Endometrium (tissue), 2 donors: ENCODE results near the gene CPZ.
"Not testable (repeated sequence)": the region's sequence is repeated elsewhere in the genome, so short reads cannot be mapped to it uniquely, and the experiment has no call there.

Source experiments
- FAIRE-seq: peaks from 2 replicates; lab custom pipeline; 2012; peaks lifted over from hg19 to GRCh38; lab: Jason Lieb, UNC
- donor health status: control.
- donor health status: control.

CPZ gene

DNA sequence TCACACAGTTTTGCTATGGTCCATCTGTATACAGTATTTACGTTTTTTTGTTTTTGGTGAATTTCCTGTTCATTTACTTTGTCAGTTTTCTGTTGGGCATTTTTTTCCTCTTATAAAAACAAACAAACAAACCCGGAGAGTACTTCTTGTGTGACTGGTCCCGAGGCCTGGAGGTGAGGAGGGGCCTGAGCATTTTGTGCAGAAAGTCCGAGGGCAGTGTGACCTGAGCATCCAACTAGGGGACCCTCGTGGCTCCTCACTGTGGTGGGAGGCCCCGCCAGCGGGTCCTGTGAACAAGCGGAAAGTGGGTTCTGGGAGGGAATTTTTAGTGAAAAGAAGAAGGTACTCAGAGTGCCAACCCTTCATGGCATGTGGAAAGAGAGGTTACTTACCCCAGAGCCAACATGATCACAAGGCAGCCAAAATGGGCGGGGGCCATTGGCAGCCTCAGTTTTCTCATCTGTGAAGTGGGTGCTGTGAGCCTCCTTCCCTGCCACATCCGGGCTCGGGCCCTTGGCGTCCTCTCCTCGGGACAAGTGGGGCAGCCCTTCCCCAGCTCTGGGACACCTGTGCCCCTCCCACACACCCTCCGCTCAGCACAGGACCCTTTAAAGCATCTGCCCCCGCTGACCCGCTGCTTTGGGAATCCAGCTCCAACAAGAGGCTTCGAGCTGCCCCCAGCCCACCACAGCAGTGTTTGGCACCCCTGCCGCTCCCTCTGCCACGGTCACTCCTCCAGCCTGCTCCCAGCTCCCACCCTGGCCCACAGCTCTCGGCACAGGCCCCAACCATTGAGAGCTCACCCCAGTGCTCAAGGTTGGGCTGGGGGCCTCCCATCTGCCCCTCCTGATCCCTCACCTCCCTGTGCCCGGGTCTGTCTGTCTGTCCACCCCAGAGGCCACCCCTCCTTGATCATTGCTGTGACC is 35.2 kb upstream of the CPZ start:
- FAIRE-seq = no peak

DNA sequence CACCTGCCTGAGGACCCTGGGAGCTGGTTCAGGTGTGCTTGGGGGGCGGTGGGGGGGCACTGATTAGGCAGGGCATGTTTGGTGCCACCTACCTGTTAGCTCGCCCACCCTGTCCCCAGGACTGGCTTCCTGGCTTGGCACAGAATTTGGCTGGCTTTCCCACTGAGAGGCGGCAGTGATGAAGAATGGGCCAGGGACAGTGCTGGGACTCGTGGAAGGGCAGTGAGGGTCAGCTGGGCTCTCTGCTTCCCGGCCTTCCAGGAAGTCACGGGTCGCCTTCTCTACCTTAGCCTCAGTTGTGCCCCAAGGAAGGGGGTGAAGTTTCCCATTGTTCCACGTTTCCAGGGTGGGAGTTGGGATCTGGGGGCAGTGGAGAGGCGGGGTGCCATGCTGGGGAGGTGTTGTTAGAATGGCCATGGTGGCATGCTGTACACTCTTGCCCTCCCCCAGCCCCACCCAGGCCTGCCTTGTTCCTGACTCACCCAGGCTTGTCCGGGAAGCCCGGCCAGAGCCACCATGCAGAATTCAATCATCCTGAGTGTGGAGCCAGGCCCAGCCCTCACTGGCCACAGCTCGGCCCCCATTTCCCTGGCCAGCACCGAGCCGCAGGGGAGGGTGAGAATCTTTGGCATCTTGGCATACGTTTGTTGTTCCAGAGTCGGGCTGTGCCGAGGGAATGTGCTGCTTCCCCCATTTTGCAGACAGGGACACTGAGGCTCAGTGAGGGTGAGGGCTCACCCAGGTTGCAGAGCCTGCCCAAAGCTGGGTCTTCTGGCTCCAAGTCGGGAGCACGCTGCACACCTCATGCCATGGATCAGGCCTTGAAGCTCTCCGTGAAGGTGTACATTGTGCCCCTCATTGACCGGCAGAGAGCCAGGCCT is 34.2 kb upstream of the CPZ start:
- no peak for FAIRE-seq

DNA sequence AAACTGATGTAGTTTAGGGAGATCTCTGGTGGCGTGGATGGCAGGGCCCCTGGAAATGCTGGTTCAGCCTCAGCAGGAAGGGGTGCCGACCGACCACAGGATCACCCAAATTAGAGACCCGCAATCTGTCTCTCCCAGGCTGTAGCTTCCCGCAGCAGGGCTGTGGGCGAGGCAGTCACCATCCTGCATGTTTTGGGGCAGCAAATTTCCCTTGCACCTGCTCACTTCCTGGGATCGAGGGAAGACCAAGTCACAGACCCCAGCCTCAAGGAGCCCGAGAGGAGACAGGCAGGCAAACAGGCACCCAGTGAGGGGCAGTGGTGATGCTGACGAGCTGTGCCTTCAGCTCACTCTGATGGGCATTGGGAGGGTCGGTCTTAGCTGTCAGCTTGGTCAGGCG is 33.6 kb upstream of the CPZ start:
- no peak for FAIRE-seq

DNA sequence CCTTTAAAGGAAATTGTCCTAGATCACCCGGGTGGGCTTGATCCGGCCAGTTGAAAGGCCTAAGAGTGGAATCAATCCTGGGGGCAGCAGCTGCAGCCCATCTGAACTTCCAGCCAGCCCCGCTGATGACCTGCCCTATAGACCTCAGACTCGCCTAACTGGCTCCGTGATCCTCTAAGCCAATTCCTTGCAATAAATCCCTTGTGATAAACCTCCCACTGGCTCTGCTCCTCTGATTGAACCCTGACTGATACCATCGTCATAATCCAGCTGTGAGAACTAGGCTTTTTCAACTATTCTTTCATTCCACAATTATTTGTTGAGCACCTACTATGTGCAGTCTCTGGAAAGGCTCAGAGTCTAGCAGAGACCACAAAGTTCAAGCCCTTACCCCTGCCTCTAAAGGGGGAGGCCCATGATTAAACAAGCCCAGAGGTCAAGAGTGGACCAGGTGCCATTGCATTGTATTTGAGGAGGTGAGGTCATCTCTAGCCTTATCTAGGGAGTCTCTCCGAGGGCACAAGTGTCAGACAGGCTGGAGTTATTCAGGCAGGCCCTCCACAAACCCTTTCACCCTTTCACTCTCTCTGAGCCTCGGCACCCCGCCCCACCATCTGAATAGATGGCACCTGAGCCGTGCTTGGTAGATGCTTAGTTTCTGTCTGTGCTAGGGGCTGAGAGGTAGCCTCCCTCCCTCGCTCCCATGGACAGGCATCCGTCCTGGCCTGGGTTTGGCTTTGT is 32.9 kb upstream of the CPZ start:
- FAIRE-seq = no peak

DNA sequence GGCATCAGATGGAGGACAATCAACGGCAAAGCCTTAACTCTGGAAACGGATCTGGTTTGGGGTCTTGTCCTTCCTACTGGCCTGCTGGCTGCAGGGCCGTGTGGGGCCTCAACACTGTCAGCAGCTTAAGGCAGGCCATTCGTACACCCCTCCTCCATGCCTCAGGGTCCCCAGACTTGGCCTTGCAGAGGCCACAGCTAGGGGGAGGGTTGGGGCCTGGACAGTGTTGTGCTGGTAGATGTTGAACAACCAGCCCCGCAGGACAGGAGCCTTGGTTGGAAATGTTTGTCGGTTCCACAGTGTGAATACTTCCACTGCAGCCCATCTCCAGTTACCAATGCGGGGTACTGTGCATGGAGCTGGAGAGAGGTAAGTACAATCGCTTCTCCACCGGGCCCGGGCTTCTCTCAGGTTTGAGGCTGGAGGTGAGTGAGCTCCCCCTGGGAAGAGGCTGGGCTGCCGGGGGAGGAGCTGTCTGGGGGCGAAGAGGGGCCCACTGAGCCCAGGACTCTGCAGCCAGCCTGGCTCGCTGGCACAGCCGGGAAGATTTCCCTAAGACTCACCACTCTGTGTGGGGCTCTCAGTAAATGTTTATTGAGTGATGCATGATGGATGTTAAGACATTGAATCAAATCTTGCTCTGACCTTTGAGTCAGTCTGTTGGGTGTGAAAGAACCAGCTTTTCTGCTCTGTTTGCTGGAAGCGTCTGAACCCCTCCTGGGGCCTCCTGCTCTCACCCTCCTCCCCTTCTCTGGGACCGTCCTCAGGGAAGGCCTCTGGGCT is 32.1 kb upstream of the CPZ start:
- no peak for FAIRE-seq

DNA sequence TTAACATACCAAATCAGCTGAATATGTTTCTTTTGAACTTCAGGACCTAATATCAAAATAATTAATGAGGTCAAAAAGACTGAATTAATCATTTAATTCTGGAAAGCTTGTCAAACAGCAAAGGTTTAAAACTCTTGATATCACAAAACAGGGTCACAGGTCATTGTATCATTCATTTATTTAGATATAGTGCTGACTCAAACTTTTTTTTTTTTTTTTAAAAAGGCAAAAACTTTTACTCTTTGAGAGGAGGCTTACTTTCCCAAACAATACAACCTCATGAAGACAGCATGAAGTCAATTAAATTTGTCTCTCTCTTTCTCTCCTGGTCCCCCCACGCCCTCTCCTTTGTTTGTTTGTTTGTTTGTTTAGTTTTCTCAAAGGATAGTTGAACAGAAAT is 28.0 kb upstream of the CPZ start:
- FAIRE-seq = no peak

DNA sequence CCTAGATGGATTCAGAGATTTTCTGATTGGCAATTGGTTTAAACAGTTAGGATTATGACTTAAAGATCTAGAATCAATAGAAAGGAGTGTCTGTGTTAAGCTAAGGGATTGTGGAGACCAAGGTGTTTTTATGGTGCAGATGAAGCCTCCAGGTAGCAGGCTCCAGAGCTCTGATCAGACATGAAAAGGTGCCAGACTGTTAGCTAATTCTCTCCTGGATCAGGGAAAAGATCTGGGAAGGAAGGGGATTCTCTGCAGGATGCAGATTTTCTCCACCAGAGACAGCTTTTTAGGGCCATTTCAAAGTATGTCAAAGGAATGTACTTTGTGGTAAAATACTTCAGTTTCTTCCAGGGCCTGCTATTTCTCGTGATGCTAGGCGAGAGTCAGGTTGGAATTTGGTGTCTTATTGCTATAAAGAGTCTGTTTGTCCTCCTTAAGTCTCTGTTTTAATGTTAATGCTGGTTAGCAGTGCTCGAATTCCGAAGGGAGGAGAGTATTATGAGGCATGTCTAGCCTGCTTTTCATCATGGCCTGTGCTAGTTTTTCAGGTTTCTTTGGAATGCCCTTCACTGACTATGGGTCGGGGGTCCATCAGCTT is 24.4 kb upstream of the CPZ start:
- no peak for FAIRE-seq

DNA sequence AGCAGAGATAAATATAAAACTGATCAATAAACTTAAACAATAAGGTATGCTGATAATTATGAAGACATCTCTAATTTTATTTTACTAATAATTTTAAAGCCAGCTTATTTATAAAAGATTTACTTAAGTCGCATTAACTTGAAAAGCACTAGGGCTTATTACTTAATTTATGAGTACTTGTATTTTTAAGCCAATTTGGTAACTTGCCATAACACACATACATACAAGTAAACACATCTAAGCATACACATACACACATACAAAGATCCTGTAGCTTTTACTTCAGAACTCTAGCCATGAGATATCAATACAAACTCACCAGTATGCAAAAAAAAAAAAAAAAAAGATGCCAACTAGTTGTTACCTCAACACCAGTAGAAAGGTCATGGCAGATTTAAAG is 22.4 kb upstream of the CPZ start:
- no peak for FAIRE-seq

DNA sequence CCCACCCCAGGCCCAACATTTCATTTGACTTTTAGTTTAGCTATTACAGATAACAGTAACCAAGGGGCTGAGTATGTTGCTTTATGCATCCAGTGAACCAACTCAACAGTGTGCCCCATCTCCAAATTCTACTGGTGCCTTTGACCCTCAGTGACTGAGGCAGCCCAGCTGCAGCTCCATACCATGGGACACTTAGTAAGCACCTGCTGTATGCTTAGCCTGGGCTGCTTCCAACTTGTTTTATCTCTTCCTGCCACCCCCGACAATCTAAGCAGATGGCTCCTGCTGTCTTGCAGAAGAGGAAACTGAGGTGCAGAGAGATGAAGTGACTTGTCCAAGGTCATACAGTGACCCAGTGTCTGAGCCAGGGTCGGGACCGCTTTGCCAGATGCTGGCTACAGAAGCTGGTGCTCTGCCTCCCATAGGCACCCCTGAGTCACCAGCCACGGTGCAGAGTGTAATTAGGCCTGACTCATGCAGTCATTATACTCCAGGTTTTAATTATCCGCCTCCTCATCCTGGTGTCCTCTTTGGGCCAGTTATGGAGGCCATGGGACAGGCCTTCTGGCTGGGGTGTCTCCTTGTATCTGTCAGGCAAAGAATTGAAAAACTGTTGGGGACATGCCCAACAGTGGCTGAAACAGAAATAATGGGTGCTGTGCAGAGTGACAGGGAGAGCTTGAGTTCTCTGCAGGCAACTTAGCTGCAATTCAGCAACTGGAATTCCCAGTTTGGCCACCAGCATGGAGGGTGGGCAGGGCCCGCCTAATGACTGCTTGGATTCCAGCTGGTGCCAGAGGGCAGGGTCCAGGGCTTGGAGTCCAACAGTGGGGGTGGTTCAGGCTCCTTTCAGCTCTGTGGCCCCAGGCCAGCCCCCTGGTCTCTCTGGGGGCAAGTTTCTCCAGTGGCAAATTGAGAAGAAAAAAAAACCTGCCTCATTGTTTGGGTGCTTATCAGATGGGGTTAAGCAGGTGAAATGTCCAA is 20.6 kb upstream of the CPZ start:
- no peak for FAIRE-seq

DNA sequence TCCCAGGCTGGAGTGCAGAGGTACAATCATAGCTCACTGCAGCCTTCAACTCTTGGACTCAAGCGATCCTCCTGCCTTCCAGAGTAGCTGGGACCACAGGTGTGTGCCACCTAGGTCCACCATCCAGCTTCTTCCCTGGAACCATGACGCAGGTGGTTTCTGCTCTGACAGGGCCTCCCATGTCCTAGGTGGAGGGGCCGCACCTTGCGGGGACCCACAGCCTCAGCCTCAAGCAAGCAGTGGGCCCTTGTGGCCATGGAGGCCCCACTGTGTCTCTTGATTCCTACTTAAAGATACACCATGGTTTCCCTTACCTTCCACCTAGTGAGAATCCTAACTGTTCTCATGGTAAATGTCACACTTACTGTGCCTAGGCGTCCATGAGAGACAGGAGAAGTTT is 19.3 kb upstream of the CPZ start:
- no peak for FAIRE-seq

DNA sequence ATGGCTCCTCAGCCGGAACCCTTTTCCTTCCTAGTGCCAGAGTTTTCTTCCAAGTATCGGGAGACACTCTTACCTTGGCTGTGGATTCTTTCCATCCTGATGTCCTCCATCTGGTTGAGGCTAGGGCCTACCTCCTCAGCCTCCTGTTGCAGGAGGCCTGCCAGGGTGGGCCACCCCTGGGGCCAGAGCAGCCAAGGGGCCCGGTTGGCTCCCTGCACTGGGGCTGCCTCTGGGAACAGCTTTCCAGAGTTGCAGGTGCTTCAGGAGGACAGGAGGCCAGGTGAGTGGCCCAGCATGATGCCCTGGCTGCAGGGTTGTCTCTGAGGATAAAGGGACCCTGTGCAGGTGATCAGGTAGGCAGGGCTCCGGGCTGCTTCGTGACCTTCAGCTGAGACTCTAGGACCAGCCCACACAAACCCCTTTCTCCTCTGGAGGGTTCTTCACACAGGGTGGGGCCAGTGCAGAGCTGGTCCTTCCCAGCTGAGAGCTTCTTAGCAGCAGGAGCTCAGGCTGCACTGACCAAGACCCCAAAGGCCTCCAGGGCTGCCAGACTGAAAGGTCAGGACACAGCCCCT is 17.7 kb upstream of the CPZ start:
- FAIRE-seq = no peak

DNA sequence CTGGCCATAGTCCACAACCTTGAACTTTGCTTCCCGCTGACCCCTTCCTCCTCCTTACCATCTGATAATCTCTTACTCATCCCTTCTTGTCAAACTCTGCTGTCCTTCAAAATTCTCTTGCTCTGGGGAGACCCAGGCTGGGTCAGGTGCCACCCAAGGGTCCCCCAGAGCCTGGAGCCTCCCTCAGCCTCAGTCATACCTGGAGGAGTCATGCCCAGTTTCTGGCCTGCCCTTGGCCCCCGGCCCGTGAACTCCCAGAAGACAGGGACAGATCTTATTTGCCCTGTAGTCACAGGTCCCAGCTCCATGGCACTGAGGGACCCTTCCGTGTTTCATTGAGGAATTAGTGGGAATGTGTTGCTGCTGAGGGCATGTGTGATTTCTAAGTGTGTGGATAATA is 17.1 kb upstream of the CPZ start:
- FAIRE-seq = no peak

DNA sequence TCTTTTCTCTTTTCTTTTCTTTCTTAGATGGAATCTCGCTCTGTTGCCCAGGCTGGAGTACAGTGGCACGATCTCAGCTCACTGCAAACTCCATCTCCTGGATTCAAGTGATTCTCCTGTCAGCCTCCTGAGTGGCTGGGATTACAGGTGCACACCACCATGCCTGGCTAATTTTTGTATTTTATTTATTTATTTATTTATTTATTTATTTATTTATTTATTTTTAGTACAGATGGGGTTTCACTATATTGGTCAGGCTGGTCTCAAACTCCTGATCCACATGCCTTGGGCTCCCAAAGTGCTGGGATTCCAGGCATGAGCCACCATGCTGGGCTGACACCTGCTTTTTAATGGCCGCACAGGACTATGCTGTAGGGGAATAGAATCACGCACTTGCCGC is 16.0 kb upstream of the CPZ start:
- FAIRE-seq = not testable (repeated sequence)

DNA sequence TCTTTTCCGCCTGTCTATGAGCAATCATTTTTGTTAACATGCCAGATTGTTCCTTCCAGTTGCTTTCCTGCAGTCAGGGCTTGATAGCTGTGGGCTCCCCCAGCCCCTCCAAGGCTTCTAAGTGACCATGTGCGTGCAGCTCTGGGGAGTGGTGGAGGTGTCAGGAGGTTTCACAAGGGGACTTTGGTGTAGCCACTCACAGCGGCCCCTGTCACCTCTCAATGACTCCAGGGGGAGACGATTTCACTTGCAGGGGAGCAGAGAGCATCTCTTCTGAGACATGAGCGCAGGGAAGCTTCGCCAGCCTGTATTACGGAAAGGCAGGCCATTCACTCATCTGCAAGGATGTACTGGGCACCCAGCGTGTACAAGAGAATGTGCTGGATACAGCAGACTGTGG is 15.5 kb upstream of the CPZ start:
- no peak for FAIRE-seq

DNA sequence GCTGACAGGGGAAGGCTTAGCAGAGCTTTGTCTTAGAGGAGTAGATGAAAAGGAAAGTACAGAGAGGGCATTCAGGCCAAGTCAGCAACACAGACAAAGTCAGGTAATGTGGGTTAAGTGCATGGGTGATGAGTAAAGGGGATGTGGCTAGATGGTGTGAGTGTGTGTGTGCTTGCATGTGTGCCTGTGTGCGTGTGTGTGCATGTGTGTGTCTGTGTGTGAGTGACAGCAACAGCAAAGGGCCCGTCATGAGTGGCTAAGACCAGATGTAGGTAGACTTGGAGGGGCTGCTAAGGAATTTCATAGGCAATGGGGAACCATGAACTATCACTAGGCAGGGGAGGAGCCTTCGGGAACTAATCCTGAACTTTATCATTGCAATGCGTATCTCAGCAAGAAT is 14.6 kb upstream of the CPZ start:
- no peak for FAIRE-seq

DNA sequence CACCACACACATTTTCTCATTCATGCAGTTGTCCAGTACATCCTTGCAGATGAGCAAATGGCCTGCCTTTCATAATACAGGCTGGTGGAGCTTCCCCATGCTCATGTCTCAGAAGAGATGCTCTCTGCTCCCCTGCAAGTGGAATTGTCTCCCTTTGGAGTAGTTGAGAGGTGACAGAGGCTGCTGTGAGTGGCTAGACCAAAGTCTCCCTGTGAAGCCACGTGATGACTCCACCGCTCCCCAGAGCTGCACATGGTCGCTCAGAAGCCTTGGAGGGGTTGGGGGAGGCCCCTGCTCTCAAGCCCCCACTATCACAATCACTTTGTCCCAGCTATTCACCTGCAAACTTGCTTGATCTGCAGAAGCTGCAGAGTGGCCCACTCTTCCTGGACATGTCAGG is 13.8 kb upstream of the CPZ start:
- no peak for FAIRE-seq

DNA sequence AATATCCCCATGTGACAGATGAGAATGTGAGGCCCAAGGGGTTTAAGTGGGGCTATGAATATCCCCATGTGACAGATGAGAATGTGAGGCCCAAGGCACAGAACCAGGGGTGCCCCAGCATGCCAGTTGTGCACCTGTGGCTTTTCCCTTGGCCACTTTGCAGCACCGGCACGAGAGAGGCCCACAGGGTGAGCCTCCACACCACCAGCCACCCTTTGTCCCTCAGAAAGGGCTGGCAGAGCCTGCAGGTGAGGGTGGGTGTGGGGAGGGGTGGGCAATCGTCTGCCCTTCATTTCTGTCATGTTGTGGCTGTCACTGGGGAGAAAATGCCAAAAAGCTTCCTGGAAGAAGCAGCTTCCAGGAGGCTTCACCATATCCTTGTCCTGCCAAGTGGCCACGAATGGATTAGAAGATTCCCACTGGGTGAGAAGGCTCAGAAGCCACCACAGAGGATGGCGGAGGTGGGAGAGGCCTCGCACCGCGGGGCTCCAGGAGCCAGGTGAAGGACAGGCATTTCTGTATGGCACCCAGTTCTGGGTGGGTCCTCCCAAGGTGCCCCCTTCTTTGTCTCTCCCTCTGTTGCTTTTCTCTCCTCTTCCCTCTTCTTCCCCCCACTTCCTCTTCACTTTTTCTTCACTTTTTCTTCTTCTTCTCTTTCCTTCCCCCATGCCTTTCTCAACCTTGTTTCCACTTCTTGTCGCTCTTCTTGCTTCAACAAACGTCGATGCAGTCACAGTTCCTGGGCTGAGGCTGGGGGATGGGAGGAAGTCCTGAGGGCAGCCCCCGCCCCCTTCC is 12.8 kb upstream of the CPZ start:
- FAIRE-seq = no peak

DNA sequence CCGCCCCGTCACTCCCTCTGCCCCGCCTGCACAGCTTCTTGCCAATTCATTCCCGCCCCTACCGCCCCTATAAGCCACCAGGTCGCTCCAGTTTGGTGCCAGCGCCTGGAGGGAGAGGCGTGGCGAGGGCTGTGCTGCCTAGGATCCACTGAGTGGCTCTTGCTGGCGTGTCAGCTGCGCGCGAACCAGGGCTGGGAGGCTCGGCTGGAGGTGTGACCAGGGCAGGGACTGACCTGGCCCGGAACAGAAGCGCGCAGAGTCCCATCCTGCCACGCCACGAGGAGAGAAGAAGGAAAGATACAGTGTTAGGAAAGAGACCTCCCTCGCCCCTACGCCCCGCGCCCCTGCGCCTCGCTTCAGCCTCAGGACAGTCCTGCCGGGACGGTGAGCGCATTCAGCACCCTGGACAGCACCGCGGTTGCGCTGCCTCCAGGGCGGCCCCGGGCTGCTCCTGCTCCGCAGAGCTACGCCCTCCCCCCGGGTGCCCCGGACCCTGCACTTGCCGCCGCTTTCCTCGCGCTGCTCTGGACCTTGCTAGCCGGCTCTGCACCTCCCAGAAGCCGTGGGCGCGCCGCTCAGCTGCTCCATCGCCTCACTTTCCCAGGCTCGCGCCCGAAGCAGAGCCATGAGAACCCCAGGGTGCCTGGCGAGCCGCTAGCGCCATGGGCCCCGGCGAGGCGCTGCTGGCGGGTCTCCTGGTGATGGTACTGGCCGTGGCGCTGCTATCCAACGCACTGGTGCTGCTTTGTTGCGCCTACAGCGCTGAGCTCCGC is 12.1 kb upstream of the CPZ start, which contains the start of gene GPR78:
GPR78 (plus strand) TSS at position 72 of the 773 bp plus-strand sequence; CDS start at position 663, 591 bp downstream.
- no peak for FAIRE-seq
